GM23338 (cell line): Measurements from ENCODE around the gene ZNF526. TPM values are rescaled to one million over a fixed set of nuclear protein-coding genes. Genes with fewer than 3 reads are reported as not detected.

Source experiments
- ATAC-seq: fragments of 200-7000 bp; cut with Tn5 transposase; 3 replicates; pipeline ENCODE4 v1.9.1; 2020
- DNase-seq: peaks from one replicate; pipeline ENCODE4 v3.0.0-alpha.2; 2015; ENCODE audit warnings: low spot score
- H2AFZ ChIP-seq: fragments of 200-600 bp; sonication (generic); 2 replicates; pipeline ENCODE4 v1.8.0; 2016; ENCODE audit warnings: antibody characterized with exemption, mild to moderate bottlenecking, moderate library complexity
- H3F3A ChIP-seq: fragments of 200-600 bp; sonication (generic); replicated peaks from 2 replicates; pipeline ENCODE4 v1.8.0; 2017; ENCODE audit warnings: antibody characterized with exemption, mixed run types, low read depth
- H3K27ac ChIP-seq: fragments of 200-600 bp; sonication (generic); 2 replicates; pipeline ENCODE4 v1.6.1; 2016; ENCODE audit warnings: low read depth
- H3K27me3 ChIP-seq: fragments of 200-600 bp; sonication (generic); 2 replicates; pipeline ENCODE4 v1.8.0; 2016; ENCODE audit warnings: mild to moderate bottlenecking, mixed run types, moderate library complexity; ENCODE audit not compliant: insufficient read depth
- H3K36me3 ChIP-seq: fragments of 200-600 bp; sonication (generic); 2 replicates; pipeline ENCODE4 v1.8.0; 2016; ENCODE audit warnings: mild to moderate bottlenecking; ENCODE audit not compliant: insufficient read depth
- H3K4me1 ChIP-seq: fragments of 200-600 bp; sonication (generic); 2 replicates; pipeline ENCODE4 v1.8.0; 2016; ENCODE audit warnings: mild to moderate bottlenecking, moderate library complexity; ENCODE audit not compliant: insufficient read depth
- H3K4me2 ChIP-seq: fragments of 200-600 bp; sonication (generic); 2 replicates; pipeline ENCODE4 v1.7.1; 2017; ENCODE audit warnings: mixed run types
- H3K4me3 ChIP-seq: fragments of 200-600 bp; sonication (generic); 2 replicates; pipeline ENCODE4 v1.6.1; 2016; ENCODE audit warnings: mixed run types
- H3K79me2 ChIP-seq: fragments of 200-600 bp; sonication (generic); replicated peaks from 2 replicates; pipeline ENCODE4 v1.8.0; 2017; ENCODE audit warnings: mild to moderate bottlenecking; ENCODE audit not compliant: insufficient read depth
- H3K9me2 ChIP-seq: fragments of 200-600 bp; sonication (generic); 2 replicates; pipeline ENCODE4 v1.8.0; 2017; ENCODE audit not compliant: insufficient read depth
- H4K20me1 ChIP-seq: fragments of 200-600 bp; sonication (generic); replicated peaks from 2 replicates; pipeline ENCODE4 v1.8.0; 2017; ENCODE audit warnings: mild to moderate bottlenecking; ENCODE audit not compliant: insufficient read depth
- H3K27ac Mint-ChIP-seq: 2 replicates; pipeline ENCODE4 v1.8.0; 2020; ENCODE audit warnings: inconsistent platforms, mild to moderate bottlenecking, moderate library complexity, mixed read lengths
- H3K27me3 Mint-ChIP-seq: 3 replicates; pipeline ENCODE4 v1.8.0; 2022; ENCODE audit warnings: low read depth, mild to moderate bottlenecking, moderate library complexity, mixed read lengths, inconsistent platforms; ENCODE audit not compliant: insufficient read depth, poor library complexity
- H3K36me3 Mint-ChIP-seq: 3 replicates; pipeline ENCODE4 v1.8.0; 2021; ENCODE audit warnings: low read depth, mild to moderate bottlenecking, inconsistent platforms, moderate library complexity, mixed read lengths
- H3K4me1 Mint-ChIP-seq: 3 replicates; pipeline ENCODE4 v1.8.0; 2020; ENCODE audit warnings: mild to moderate bottlenecking, inconsistent platforms, mixed read lengths
- H3K4me3 Mint-ChIP-seq: 3 replicates; pipeline ENCODE4 v1.8.0; 2021; ENCODE audit warnings: moderate library complexity, mild to moderate bottlenecking, inconsistent platforms, mixed read lengths
- H3K9me3 Mint-ChIP-seq: 3 replicates; pipeline ENCODE4 v1.8.0; 2020; ENCODE audit warnings: moderate library complexity, mild to moderate bottlenecking, inconsistent platforms, mixed read lengths
- CREB1 ChIP-seq: fragments of 250-450 bp; sonication (Bioruptor Pico); IDR thresholded peaks from 2 replicates; pipeline ENCODE4 v1.5.0; 2020; ENCODE audit warnings: low read depth, mild to moderate bottlenecking, moderate library complexity
- CTCF ChIP-seq, 2 experiments: fragments of 200-600 bp in 1 of 2; sonication (generic) in 1 of 2; conservative IDR thresholded peaks; 2 replicates each; pipeline versions ENCODE4 v1.5.1 to v1.6.1; 2016 to 2017; ENCODE audit warnings: antibody characterized with exemption in 2 of 2, low read depth in 2 of 2, mild to moderate bottlenecking in 2 of 2, moderate library complexity in 1 of 2
- EZH2 ChIP-seq: fragments of 200-600 bp; sonication (generic); IDR thresholded peaks from one replicate; pipeline ENCODE4 v1.8.0; 2017; ENCODE audit warnings: antibody characterized with exemption, mild to moderate bottlenecking, low read depth; ENCODE audit not compliant: unreplicated experiment
- EZH2phosphoT487 ChIP-seq: fragments of 200-600 bp; sonication (generic); IDR thresholded peaks from one replicate; pipeline ENCODE4 v1.8.1; 2018; ENCODE audit warnings: antibody characterized with exemption; ENCODE audit not compliant: unreplicated experiment
- JUNB ChIP-seq: IDR thresholded peaks from one replicate; pipeline ENCODE4 v1.6.1; 2016; ENCODE audit warnings: antibody characterized with exemption; ENCODE audit not compliant: unreplicated experiment
- NANOG ChIP-seq: IDR thresholded peaks from 2 replicates; pipeline ENCODE4 v1.6.1; 2016; ENCODE audit warnings: antibody characterized with exemption, borderline replicate concordance
- POLR2AphosphoS5 ChIP-seq: IDR thresholded peaks from 2 replicates; pipeline ENCODE4 v1.6.1; 2016; ENCODE audit warnings: antibody characterized with exemption, low read depth
- STAT1 ChIP-seq: IDR thresholded peaks from one replicate; pipeline ENCODE4 v1.6.1; 2016; ENCODE audit warnings: antibody characterized with exemption; ENCODE audit not compliant: unreplicated experiment
- ZNF114 ChIP-seq: fragments of 250-450 bp; sonication (Bioruptor Pico); IDR thresholded peaks from 2 replicates; pipeline ENCODE4 v1.5.0; 2020; ENCODE audit warnings: mild to moderate bottlenecking, moderate library complexity
- ZNF331 ChIP-seq: fragments of 250-450 bp; sonication (Bioruptor Pico); IDR thresholded peaks from 2 replicates; pipeline ENCODE4 v1.5.0; 2020; ENCODE audit warnings: low read depth, mild to moderate bottlenecking, moderate library complexity
- ZNF462 ChIP-seq: fragments of 250-450 bp; sonication (Bioruptor Pico); IDR thresholded peaks from 2 replicates; pipeline ENCODE4 v1.5.0; 2020; ENCODE audit warnings: mild to moderate bottlenecking, moderate library complexity
- polyA plus RNA-seq: library from polyadenylated mRNA; unstranded; fragments of >200 nt; fragmentation: Nextera tagmentation; extraction: Ambion mirVana; gene quantifications from 2 replicates; pipeline ENCODE4 v1.2.1, GENCODE V29; 2016
- total RNA-seq: library from RNA; depleted of rRNA; stranded (reverse); fragments of >200 nt; shearing (Covaris generic); gene quantifications from 2 replicates; pipeline ENCODE4 v1.2.3, GENCODE V29; 2014
- TF ChIP-seq, protein P1 (sequence below): IDR thresholded peaks from 2 replicates; pipeline ENCODE4 v1.6.1; 2016; ENCODE audit warnings: antibody characterized with exemption

The ZNF526 gene
- total and polyA plus RNA-seq, 2 experiments from 2014 or later: 4.7 to 13.3 TPM

GRCh38 chr19:42276284-42276683 is 56.2 kb downstream of the ZNF526 start (continued):
- no peak for TF ChIP-seq ZNF462 (CRISPR knock-in tag)
- TF ChIP-seq ZNF114 (CRISPR knock-in tag): no peak
- no peak for TF ChIP-seq EZH2phosphoT487
- no peak for TF ChIP-seq JUNB
- TF ChIP-seq STAT1: no peak
- TF ChIP-seq, protein P1, sequence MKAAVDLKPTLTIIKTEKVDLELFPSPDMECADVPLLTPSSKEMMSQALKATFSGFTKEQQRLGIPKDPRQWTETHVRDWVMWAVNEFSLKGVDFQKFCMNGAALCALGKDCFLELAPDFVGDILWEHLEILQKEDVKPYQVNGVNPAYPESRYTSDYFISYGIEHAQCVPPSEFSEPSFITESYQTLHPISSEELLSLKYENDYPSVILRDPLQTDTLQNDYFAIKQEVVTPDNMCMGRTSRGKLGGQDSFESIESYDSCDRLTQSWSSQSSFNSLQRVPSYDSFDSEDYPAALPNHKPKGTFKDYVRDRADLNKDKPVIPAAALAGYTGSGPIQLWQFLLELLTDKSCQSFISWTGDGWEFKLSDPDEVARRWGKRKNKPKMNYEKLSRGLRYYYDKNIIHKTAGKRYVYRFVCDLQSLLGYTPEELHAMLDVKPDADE: no peak
- TF ChIP-seq POLR2AphosphoS5: no peak

DNA sequence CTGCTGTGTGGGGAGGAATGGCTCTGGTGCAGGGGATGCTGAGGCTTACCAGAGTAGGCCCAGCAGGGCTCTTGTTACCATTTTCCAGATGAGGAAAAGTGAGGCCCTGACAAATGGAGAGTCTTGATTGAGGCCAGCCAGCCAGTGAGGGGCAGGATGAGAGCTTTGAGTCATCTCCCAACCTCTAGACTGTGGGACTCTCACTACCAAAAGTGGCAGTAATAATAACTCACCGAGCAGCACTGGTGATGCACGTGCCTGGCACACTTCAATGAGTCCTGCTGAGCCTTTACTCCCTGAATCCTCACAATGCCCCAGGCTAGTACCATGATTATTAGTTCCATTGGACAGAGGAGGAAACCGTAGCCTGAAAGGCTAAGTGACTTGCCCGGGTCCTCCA is 56.7 kb downstream of the ZNF526 start:
- no peak for ATAC-seq
- Mint-ChIP-seq H3K4me3 (no peak overlapping the region), H3K9me3 (no peaks in the 10 kb centered on the region; the same call in 2 of the 3 replicates), H3K4me1 (peaks cover 18% of the 10 kb centered on the region), H3K27ac (no peak overlapping the region), H3K27me3 (peaks cover 11% of the 10 kb centered on the region), H3K36me3 (peaks cover 7% of the 10 kb centered on the region; the same call in 2 of the 3 replicates)
- 0 out of 2 replicates have a peak, but pooled peaks cover 3% of the 10 kb centered on the region for H4K20me1 ChIP-seq
- no peaks in the 10 kb centered on the region for H3K27me3 ChIP-seq
- no peak overlapping the region for H2AFZ ChIP-seq
- H3K27ac ChIP-seq: no peak overlapping the region
- H3K4me1 ChIP-seq: peaks cover 12% of the 10 kb centered on the region
- no peaks in the 10 kb centered on the region for H3K9me2 ChIP-seq
- H3F3A ChIP-seq: peaks cover 5% of the 10 kb centered on the region; the same call in 1 of the 2 replicates
- H3K4me3 ChIP-seq: no peak overlapping the region
- H3K79me2 ChIP-seq: no peaks in the 10 kb centered on the region; the same call in 1 of the 2 replicates
- H3K36me3 ChIP-seq: no peaks in the 10 kb centered on the region
- H3K4me2 ChIP-seq: no peak overlapping the region
- DNase-seq: no peak
- TF ChIP-seq POLR2AphosphoS5: no peak
- TF ChIP-seq CREB1 (CRISPR knock-in tag): no peak
- no peak for TF ChIP-seq ZNF331
- no peak for TF ChIP-seq NANOG
- TF ChIP-seq ZNF114 (CRISPR knock-in tag): no peak
- no peak for TF ChIP-seq CTCF (conservative IDR thresholded peaks at IDR 0.05; ENCODE audit: low read depth in 2 of 2)
- no peak for TF ChIP-seq JUNB
- no peak for TF ChIP-seq EZH2
